ENCODE results near the gene CFAP46.

The CFAP46 gene

GRCh38 chr10:132920101-132920925 lies 22.1 kb downstream of the CFAP46 start:
- Histone ChIP-seq H3K9me2 (replicated peaks; ENCODE audit: low read depth, low read length) (no peaks in the 10 kb centered on the region), H3K27me3 (ENCODE audit: insufficient read depth, low read length, poor library complexity, severe bottlenecking) (no peaks in the 10 kb centered on the region)

GRCh38 chr10:132919374-132920100 lies 22.8 kb downstream of the CFAP46 start:
- no peaks in the 10 kb centered on the region for H4K20me1 ChIP-seq (ENCODE audit: insufficient read depth, low read length, poor library complexity, severe bottlenecking)
- no peak overlapping the region for H3K4me2 ChIP-seq (ENCODE audit: low read depth, low read length, poor library complexity, severe bottlenecking)
- no peak overlapping the region for H2AFZ ChIP-seq (ENCODE audit: low read length)
- H3K9me3 ChIP-seq (ENCODE audit: insufficient read depth, low read depth, low read length): no peaks in the 10 kb centered on the region; the same call in 1 of the 2 replicates
- no peaks in the 10 kb centered on the region for H3F3A ChIP-seq (ENCODE audit: low read depth)
- no peaks in the 10 kb centered on the region for H3K36me3 ChIP-seq (ENCODE audit: insufficient read depth, low read length)
- TF ChIP-seq CTCF (conservative IDR thresholded peaks at IDR 0.05; ENCODE audit: low read length): no peak
- no peak for TF ChIP-seq EZH2phosphoT487 (IDR thresholded peaks at IDR 0.05; ENCODE audit: borderline replicate concordance)
- no peaks in the 10 kb centered on the region for H3K9me2 ChIP-seq (replicated peaks; ENCODE audit: low read depth, low read length)
- no peaks in the 10 kb centered on the region for H3K27me3 ChIP-seq (ENCODE audit: insufficient read depth, low read length, poor library complexity, severe bottlenecking)
- H3K4me3 ChIP-seq (ENCODE audit: low read length, poor library complexity, severe bottlenecking): no peak overlapping the region
- H3K9ac ChIP-seq (ENCODE audit: low read depth, low read length, poor library complexity, severe bottlenecking): no peak overlapping the region
- H3K4me1 ChIP-seq (ENCODE audit: insufficient read depth, low read length, poor library complexity, severe bottlenecking): no peaks in the 10 kb centered on the region
- H3K79me2 ChIP-seq (ENCODE audit: insufficient read depth, low read length): no peaks in the 10 kb centered on the region

More at GRCh38 chr10:132920101-132920925, 22.1 kb downstream of the CFAP46 start:
- Histone ChIP-seq H4K20me1 (ENCODE audit: insufficient read depth, low read length, poor library complexity, severe bottlenecking) (no peaks in the 10 kb centered on the region), H3K9me3 (ENCODE audit: insufficient read depth, low read depth, low read length) (no peaks in the 10 kb centered on the region; the same call in 1 of the 2 replicates), H3K9ac (ENCODE audit: low read depth, low read length, poor library complexity, severe bottlenecking) (no peak overlapping the region), H3K4me2 (ENCODE audit: low read depth, low read length, poor library complexity, severe bottlenecking) (no peak overlapping the region), H2AFZ (ENCODE audit: low read length) (no peak overlapping the region), H3K36me3 (ENCODE audit: insufficient read depth, low read length) (no peaks in the 10 kb centered on the region), H3K79me2 (ENCODE audit: insufficient read depth, low read length) (no peaks in the 10 kb centered on the region), H3K4me1 (ENCODE audit: insufficient read depth, low read length, poor library complexity, severe bottlenecking) (no peaks in the 10 kb centered on the region), H3K4me3 (ENCODE audit: low read length, poor library complexity, severe bottlenecking) (no peak overlapping the region), H3F3A (ENCODE audit: low read depth) (no peaks in the 10 kb centered on the region)
- TF ChIP-seq CTCF (conservative IDR thresholded peaks at IDR 0.05; ENCODE audit: low read length) (no peak), EZH2phosphoT487 (IDR thresholded peaks at IDR 0.05; ENCODE audit: borderline replicate concordance) (no peak)

- no peak overlapping the region for H3K4me2 ChIP-seq (ENCODE audit: low read depth, low read length, poor library complexity, severe bottlenecking)
- no peak for TF ChIP-seq EZH2phosphoT487 (IDR thresholded peaks at IDR 0.05; ENCODE audit: borderline replicate concordance)
- TF ChIP-seq CTCF (conservative IDR thresholded peaks at IDR 0.05; ENCODE audit: low read length): no peak
- H3K9me2 ChIP-seq (replicated peaks; ENCODE audit: low read depth, low read length): no peaks in the 10 kb centered on the region
- H3K9ac ChIP-seq (ENCODE audit: low read depth, low read length, poor library complexity, severe bottlenecking): no peak overlapping the region
- H4K20me1 ChIP-seq (ENCODE audit: insufficient read depth, low read length, poor library complexity, severe bottlenecking): no peaks in the 10 kb centered on the region
- H3K79me2 ChIP-seq (ENCODE audit: insufficient read depth, low read length): no peaks in the 10 kb centered on the region
- H3F3A ChIP-seq (ENCODE audit: low read depth): no peaks in the 10 kb centered on the region
- H3K36me3 ChIP-seq (ENCODE audit: insufficient read depth, low read length): no peaks in the 10 kb centered on the region
- no peak overlapping the region for H3K4me3 ChIP-seq (ENCODE audit: low read length, poor library complexity, severe bottlenecking)
- no peaks in the 10 kb centered on the region; the same call in 1 of the 2 replicates for H3K9me3 ChIP-seq (ENCODE audit: insufficient read depth, low read depth, low read length)
- no peaks in the 10 kb centered on the region for H3K27me3 ChIP-seq (ENCODE audit: insufficient read depth, low read length, poor library complexity, severe bottlenecking)
- H2AFZ ChIP-seq (ENCODE audit: low read length): no peak overlapping the region
- no peaks in the 10 kb centered on the region for H3K4me1 ChIP-seq (ENCODE audit: insufficient read depth, low read length, poor library complexity, severe bottlenecking)
Measured at GRCh38 chr10:132918617-132919373, 23.6 kb downstream of the CFAP46 start.
